ENCODE results near the gene NAALADL2. TPM values are rescaled to one million over a fixed set of nuclear protein-coding genes. Genes with fewer than 3 reads are reported as not detected.

NAALADL2 gene
- total and polyA plus RNA-seq, 2 of the 13 experiments (the other 11 are each of a cell fraction or from before 2014, with no cell fraction given), result 0.08 TPM; not detected in 1

DNA sequence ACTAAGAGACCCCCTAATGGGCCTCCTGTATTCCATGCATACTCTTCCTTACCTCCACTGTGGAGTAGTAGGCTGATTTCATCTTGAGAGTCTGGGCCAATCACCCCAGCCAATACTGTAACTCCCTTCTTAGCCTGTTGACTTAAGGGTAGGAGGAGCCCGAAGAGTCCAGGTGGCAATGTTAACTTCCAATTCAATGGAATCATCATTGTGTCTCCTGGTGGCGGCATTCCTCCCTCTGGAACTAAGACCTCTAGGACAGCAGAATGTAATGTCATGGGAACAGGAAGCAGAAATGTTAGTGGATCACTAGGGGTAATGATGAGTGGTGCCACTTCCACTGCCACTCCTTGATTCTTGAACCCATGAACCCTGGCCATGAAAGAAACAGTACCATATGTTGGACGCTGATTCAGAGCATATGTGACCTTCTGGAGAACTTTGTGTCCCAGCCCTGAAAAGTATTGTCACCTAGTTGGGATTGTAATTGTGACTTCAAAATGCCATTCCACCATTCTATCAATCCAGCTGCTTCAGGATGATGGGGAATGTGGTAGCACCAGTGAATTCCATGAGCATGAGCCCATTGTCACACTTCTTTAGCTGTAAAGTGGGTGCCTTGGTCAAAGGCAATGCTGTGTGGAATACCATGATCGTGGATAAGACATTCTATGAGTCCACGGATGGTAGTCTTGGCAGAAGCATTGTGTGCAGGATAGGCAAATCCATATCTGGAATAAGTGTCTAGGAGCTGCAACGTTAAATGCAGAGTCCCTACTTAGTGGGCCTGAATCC lies 24.9 kb downstream of the NAALADL2 start:
- ATAC-seq (no peak), DNase-seq (ENCODE audit: low spot score) (no peak), FAIRE-seq (no peak)
- Histone ChIP-seq H3K9ac (ENCODE audit: insufficient read depth, low read depth, low read length) (no peak overlapping the region), H3K4me1 (ENCODE audit: insufficient read depth, low read length) (no peaks in the 10 kb centered on the region), H3K27ac (ENCODE audit: extremely low read length, insufficient read depth, low read length) (no peak overlapping the region), H2AFZ (ENCODE audit: low read length) (no peak overlapping the region), H3K4me2 (ENCODE audit: low read depth, low read length) (no peak overlapping the region), H3K9me3 (ENCODE audit: low read length) (peaks cover 8% of the 10 kb centered on the region), H4K20me1 (ENCODE audit: insufficient read depth, low read length) (no peaks in the 10 kb centered on the region), H3K79me2 (ENCODE audit: insufficient read depth, low read length) (no peaks in the 10 kb centered on the region), H3K27me3 (ENCODE audit: control insufficient read depth in 1 of 2, insufficient read depth in 2 of 2, low read length in 2 of 2) (no peaks in the 10 kb centered on the region), H3K4me3 (replicated peaks in 1 of 3; ENCODE audit: insufficient read depth in 1 of 3, low read depth in 2 of 3, low read length in 3 of 3) (no peak overlapping the region), H3K36me3 (replicated peaks in 1 of 2; ENCODE audit: control insufficient read depth in 1 of 2, insufficient read depth in 2 of 2, low read length in 2 of 2) (no peaks in the 10 kb centered on the region)
- intact Hi-C loops (cut with micrococcal nuclease; ENCODE audit: unreplicated experiment) (no loop called here), in situ Hi-C loops (cut with HindIII; ENCODE audit: extremely low pct_ligation_motif_present, low pct_unique_long_range_greater_than_20kb) (no loop called here)
- no TSS peak for BruUV-seq (replicated peaks)
- WGBS (ENCODE audit: low lambda C conversion rate), result 27% methylated on average over 6 of the region's 6 CpGs
- POLR2A ChIA-PET, result no interaction called here
- CTCF ChIA-PET (ENCODE audit: low intra/inter-chr PET ratio, low total read pairs), result no interaction called here
- no peak for TF ChIP-seq RFX1 (IDR thresholded peaks at IDR 0.05)
- TF ChIP-seq CREB1 (IDR thresholded peaks at IDR 0.05), result no peak
- TF ChIP-seq CREB1 (CRISPR knock-in tag; IDR thresholded peaks at IDR 0.05), result no peak
- no peak for TF ChIP-seq NFKB2 (CRISPR knock-in tag; IDR thresholded peaks at IDR 0.05; ENCODE audit: borderline replicate concordance)
- no peak for TF ChIP-seq NCOA1 (CRISPR knock-in tag; IDR thresholded peaks at IDR 0.05)
- TF ChIP-seq, protein P1, sequence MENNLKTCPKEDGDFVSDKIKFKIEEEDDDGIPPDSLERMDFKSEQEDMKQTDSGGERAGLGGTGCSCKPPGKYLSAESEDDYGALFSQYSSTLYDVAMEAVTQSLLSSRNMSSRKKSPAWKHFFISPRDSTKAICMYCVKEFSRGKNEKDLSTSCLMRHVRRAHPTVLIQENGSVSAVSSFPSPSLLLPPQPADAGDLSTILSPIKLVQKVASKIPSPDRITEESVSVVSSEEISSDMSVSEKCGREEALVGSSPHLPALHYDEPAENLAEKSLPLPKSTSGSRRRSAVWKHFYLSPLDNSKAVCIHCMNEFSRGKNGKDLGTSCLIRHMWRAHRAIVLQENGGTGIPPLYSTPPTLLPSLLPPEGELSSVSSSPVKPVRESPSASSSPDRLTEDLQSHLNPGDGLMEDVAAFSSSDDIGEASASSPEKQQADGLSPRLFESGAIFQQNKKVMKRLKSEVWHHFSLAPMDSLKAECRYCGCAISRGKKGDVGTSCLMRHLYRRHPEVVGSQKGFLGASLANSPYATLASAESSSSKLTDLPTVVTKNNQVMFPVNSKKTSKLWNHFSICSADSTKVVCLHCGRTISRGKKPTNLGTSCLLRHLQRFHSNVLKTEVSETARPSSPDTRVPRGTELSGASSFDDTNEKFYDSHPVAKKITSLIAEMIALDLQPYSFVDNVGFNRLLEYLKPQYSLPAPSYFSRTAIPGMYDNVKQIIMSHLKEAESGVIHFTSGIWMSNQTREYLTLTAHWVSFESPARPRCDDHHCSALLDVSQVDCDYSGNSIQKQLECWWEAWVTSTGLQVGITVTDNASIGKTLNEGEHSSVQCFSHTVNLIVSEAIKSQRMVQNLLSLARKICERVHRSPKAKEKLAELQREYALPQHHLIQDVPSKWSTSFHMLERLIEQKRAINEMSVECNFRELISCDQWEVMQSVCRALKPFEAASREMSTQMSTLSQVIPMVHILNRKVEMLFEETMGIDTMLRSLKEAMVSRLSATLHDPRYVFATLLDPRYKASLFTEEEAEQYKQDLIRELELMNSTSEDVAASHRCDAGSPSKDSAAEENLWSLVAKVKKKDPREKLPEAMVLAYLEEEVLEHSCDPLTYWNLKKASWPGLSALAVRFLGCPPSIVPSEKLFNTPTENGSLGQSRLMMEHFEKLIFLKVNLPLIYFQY (CRISPR knock-in tag; IDR thresholded peaks at IDR 0.05; ENCODE audit: borderline replicate concordance), result no peak
